NCI-H748 treated with DMSO at 0.1 percent for 48 hours (cell line): ENCODE results near the gene MANBA.
"Not testable (repeated sequence)": the region's sequence is repeated elsewhere in the genome, so short reads cannot be mapped to it uniquely, and the experiment has no call there.

Experiments used
- DNase-seq: peaks from one replicate; lab custom pipeline; 2025; lab: John Stamatoyannopoulos, UW

The MANBA gene

DNA sequence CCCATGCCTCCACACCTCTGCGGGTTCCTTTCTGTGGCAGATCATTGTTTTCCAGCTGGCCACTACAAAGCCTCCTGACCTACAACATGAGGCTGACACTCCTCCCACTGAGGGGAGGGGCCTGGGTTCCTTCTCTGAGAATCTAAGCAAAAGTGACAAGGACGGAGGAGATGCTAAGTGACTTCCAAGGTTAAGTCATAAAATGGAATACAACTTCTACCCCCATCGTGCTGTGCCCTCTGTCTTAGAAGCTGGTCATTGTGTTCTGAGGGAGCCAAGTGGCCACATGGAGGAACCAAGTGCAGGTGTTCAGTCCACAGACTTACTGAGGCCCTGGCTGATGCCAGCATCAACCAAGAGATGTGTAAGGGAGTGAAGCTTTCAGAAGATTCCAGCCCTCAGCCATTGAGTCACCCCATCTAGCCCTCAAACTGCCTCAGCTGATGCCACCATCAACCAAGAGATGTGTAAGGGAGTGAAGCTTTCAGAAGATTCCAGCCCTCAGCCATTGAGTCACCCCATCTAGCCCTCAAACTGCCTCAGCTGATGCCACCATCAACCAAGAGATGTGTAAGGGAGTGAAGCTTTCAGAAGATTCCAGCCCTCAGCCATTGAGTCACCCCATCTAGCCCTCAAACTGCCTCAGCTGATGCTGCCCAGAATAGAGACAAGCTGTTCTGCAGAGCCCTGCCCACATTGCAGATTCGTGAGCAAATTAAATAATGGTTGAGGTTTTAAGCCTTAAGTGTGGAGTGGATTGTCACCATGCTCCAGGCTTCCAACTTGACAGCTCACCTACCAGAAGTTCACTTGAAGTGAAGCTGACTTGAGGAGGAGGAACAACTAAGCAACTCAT is 140.8 kb downstream of the MANBA start:
- DNase-seq = not testable (repeated sequence)

GRCh38 chr4:102619021-102619420 is 141.7 kb downstream of the MANBA start:
- not testable (repeated sequence) for DNase-seq

DNA sequence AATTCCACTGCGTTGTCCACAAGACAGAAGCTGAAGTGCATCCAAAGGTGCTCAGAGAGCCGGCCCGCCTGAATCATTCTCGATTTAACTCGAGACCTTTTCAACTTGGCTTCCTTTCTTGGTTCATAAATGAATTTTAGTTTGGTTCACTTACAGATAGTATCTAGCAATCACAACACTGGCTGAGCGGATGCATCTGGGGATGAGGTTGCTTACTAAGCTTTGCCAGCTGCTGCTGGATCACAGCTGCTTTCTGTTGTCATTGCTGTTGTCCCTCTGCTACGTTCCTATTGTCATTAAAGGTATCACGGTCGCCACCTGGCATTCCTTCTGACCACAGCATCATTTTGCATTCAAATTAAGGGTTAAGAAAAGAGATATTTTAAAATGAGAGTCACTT is 144.1 kb downstream of the MANBA start:
- DNase-seq = no peak

DNA sequence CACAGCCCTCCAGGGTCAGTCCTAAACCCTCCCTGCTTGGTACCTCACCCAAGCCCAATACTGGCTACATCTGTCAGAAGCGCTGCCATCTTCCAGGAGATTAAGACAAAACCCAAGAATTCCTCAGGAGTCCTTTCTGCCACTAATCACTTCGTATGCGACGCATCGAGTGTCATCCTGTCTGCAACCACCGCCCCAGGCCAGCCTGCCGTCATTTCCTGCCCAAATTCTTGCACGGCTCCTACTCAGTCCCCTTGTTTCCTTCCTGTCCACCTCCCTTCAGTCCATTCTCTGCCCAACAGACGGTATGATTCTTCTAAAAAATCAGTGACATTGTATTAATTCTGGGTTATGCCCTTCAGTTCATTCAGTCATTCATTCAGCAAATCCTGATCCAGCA is 146.0 kb downstream of the MANBA start:
- no peak for DNase-seq

- DNase-seq = no peak
Measured at GRCh38 chr4:102612824-102613366, 147.9 kb downstream of the MANBA start.

DNA sequence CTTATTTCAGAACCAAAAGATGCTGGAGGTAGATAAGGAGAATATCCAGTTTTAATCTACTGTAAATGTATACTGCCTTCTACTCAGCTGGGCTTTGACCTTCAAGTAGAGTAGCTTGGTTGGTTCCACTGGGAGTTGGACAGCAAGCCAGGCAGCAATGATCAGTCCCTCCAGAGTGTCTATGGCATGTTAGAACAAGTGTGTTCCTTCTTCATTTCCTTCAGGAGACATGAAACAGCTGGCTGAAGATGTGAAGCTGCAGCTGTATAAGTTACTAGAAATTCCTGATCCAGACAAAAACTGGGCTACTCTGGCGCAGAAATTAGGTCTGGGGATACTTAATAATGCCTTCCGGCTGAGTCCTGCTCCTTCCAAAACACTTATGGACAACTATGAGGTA is 148.6 kb downstream of the MANBA start:
- no peak for DNase-seq

DNA sequence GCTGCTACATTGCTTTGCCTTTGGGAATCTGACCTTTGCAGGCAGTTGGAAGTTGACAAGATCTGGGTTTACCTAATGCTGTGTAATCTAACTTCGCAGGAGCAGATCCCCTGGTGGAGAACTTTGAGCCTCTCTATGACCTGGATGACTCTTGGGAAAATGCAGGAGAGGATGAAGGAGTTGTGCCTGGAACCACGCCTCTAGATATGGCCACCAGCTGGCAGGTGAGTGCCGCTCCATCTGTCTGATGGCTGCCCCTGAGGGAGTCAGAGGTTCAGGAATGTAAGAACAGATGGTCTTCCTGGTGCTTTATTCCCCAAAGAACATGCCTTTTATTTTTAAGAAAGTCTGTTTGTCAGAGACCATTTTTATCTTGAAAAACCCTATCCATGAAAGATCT is 150.3 kb downstream of the MANBA start:
- DNase-seq = no peak

DNA sequence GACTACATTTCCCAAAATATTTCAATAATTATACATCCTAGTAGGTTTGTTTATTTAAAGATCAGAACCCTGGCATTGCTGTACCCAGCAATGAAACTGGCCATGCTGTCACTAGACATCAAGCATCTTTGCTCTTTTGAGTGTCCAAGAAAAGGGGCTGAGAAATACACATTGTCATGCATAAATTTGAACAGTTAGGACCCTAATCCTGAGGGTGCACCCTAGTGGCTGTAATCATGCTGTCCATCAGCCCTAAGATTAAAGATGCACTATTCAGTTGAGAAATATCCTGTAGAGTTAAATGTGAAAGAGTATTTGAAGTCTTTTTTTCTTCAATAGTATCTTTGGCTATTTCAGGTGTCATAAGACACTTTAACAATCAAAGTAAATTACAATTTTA is 150.8 kb downstream of the MANBA start:
- DNase-seq = peak; percentile 0

DNA sequence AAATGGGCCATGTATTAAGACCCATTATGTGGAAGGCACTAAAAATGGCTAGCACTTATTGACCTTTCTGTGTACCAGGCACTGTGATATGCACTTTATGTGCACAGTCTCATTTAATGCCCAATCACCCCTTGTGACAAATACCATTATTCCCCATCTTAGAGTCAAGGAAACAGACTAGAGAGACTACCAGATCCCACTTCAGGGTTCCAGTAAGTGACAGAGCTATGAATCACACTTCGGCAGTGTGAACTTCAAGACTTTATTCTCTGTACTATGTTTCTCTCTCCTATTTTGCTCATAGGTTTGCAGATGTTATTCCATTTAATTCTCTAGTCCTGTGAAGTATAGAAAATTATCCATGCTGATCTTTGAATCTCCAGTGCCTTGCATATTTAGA is 152.6 kb downstream of the MANBA start:
- DNase-seq = no peak

DNA sequence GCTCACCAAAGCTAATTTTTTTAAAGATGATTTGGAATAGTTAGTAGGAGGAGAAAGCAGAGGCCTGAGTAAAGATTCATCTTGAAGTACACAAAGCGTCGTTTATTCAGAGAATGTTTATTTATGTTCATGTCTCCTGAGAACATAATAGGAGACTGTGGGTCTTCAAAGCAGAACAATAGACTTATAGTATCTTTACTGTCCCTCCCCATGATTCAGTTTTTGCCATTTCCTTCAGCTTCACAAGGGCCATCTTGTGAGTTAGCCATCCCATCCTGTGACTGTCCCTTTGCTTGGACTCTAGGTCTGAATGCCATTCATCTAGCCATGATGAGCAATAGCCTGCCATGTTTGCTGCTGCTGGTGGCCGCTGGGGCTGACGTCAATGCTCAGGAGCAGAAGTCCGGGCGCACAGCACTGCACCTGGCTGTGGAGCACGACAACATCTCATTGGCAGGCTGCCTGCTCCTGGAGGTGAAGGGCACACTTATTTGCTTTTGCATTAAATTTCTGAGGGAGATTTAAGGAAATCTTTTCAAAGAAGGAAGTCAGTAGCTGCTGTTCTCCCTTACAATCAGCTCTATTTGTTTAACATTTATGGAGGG is 153.8 kb downstream of the MANBA start:
- no peak for DNase-seq

- DNase-seq = no peak
Measured at GRCh38 chr4:102606261-102606660, 154.5 kb downstream of the MANBA start.

- no peak for DNase-seq
Measured at GRCh38 chr4:102604222-102604940, 156.4 kb downstream of the MANBA start.

DNA sequence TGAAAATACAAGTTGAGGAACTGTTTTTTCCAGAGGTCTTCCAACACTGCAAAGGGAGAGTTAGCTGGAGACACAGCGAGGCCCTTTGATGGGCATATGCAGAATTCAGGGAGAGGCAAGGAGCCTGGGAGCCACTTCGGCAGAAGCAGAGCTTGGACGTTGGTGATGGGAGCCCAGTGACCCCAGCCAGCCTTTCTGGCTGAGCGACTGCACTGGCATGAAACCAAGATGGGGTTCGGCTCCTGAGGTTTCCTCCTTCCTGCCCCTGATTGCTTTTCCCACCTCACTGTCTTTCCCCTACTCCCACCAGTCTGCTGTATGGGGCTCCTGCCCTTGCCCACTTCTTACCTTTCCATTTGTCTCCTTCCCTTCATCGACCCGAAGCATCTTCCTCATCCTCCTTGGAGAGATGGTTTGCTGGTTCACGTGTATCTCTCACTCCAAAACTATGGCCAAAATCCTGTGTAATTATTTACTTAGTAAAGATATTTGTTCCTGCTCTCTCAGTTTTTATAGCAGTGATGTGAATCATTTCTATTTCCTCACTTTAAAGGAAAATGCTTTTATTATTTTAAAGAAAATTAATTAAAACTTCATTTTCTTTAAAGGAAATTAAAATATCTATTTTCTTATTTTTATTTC is 159.1 kb downstream of the MANBA start:
- no peak for DNase-seq

DNA sequence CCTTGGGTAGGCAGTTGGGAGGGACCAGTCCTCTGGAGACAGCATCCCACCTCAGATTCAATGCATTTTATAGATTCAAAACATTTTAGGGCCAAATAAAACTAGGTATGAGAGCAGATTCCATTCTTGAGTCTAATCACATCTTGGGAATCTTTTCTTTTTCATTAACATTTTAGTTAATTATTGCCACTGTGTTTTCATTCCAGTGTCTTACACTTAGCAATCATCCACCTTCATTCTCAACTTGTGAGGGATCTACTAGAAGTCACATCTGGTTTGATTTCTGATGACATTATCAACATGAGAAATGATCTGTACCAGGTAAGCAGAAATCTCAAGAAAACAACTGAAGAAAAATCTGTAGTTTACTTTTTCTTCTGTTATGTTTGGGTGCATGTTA is 160.1 kb downstream of the MANBA start:
- DNase-seq = no peak

DNA sequence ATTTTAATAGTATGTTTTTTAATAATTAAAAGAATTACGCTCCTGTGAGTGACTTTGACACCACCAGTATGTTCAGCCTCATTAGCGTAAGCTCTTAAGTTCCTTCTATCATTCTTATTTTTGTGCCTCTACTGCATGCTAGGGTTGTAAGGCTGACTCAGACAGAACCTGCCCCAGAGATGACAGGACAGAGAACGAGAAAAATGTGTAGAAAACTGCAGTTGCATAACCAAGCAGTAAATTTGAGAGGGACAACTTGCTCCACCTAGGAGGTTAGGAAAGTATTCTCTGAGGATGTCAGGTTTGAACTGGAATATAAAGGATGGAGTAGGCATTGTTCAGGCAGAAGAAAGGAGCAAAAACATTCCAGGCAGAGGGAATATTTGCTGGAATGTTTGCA is 160.9 kb downstream of the MANBA start:
- DNase-seq = no peak

GRCh38 chr4:102599455-102599854 is 161.3 kb downstream of the MANBA start:
- no peak for DNase-seq

GRCh38 chr4:102598762-102599374 is 161.9 kb downstream of the MANBA start:
- DNase-seq = no peak

- no peak for DNase-seq
Measured at GRCh38 chr4:102598086-102598761, 162.5 kb downstream of the MANBA start.

DNA sequence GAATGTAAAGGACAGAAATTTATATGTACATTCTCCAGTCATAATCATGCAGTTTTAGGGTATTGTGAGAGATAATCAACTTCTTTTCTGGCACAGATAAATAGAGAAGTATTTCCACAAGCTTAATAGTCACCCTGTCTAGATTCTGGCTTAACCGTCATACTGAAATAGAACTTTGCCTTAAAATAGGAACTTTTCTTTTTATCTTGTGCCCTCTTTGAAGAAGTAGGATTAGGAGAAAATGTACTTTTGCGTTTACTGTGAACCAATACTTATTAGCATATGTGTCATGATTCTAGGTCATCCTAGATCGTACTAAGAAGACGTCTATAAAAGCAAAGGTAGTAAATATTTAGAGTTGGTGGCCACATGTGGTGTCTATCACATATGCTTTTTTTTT is 164.2 kb downstream of the MANBA start:
- DNase-seq = no peak

- no peak for DNase-seq
Measured at GRCh38 chr4:102594000-102594399, 166.8 kb downstream of the MANBA start.

GRCh38 chr4:102593147-102593546 is 167.6 kb downstream of the MANBA start:
- no peak for DNase-seq
